MM.1S (cell line): Measurements from ENCODE around the gene AZI2.

Source experiments
- DNase-seq: peaks from one replicate; pipeline ENCODE4 v3.0.0-alpha.2; 2015
- H2AFZ ChIP-seq: fragments of 300-600 bp; sonication (generic); 2 replicates; pipeline ENCODE4 v1.6.0; 2016; ENCODE audit warnings: antibody characterized with exemption, low read length
- H3F3A ChIP-seq: fragments of 300-600 bp; sonication (generic); 2 replicates; pipeline ENCODE4 v1.6.1; 2016; ENCODE audit warnings: mild to moderate bottlenecking, antibody characterized with exemption, low read length, moderate library complexity, mixed read lengths; ENCODE audit not compliant: insufficient read depth
- H3K27ac ChIP-seq: fragments of 300-600 bp; sonication (generic); 2 replicates; pipeline ENCODE4 v1.5.1; 2016; ENCODE audit warnings: mild to moderate bottlenecking, low read length
- H3K27me3 ChIP-seq: fragments of 300-600 bp; sonication (generic); replicated peaks from 2 replicates; pipeline ENCODE4 v1.6.0; 2016; ENCODE audit warnings: low read length; ENCODE audit not compliant: insufficient read depth
- H3K36me3 ChIP-seq: fragments of 300-600 bp; sonication (generic); replicated peaks from 2 replicates; pipeline ENCODE4 v1.6.1; 2016; ENCODE audit warnings: mild to moderate bottlenecking, low read length, mixed read lengths; ENCODE audit not compliant: insufficient read depth
- H3K4me1 ChIP-seq: fragments of 300-600 bp; sonication (generic); 2 replicates; pipeline ENCODE4 v1.6.1; 2016; ENCODE audit warnings: low read length, mixed read lengths
- H3K4me2 ChIP-seq: fragments of 300-600 bp; sonication (generic); 2 replicates; pipeline ENCODE4 v1.6.0; 2016; ENCODE audit warnings: low read depth, low read length
- H3K4me3 ChIP-seq: fragments of 300-600 bp; sonication (generic); 2 replicates; pipeline ENCODE4 v1.5.1; 2016; ENCODE audit warnings: low read length, mixed read lengths
- H3K79me2 ChIP-seq: fragments of 300-600 bp; sonication (generic); 2 replicates; pipeline ENCODE4 v1.6.1; 2016; ENCODE audit warnings: mixed run types, low read length, mixed read lengths
- H3K9ac ChIP-seq: fragments of 300-600 bp; sonication (generic); 2 replicates; pipeline ENCODE4 v1.6.1; 2016; ENCODE audit warnings: low read length, mixed read lengths
- H3K9me2 ChIP-seq: fragments of 300-600 bp; sonication (generic); replicated peaks from 2 replicates; pipeline ENCODE4 v1.6.1; 2016; ENCODE audit warnings: mild to moderate bottlenecking, low read length, mixed read lengths; ENCODE audit not compliant: insufficient read depth
- H3K9me3 ChIP-seq: fragments of 300-600 bp; sonication (generic); replicated peaks from 2 replicates; pipeline ENCODE4 v1.6.1; 2016; ENCODE audit warnings: mild to moderate bottlenecking, low read length, mixed read lengths; ENCODE audit not compliant: insufficient read depth
- H4K20me1 ChIP-seq: fragments of 300-600 bp; sonication (generic); 2 replicates; pipeline ENCODE4 v1.6.1; 2016; ENCODE audit warnings: mild to moderate bottlenecking, low read length, moderate library complexity, mixed read lengths; ENCODE audit not compliant: insufficient read depth
- CTCF ChIP-seq: fragments of 300-600 bp; sonication (generic); IDR thresholded peaks from 2 replicates; pipeline ENCODE4 v1.5.1; 2016; ENCODE audit warnings: antibody characterized with exemption, low read length, mixed read lengths
- EZH2 ChIP-seq: fragments of 300-600 bp; sonication (generic); optimal IDR thresholded peaks from 2 replicates; pipeline ENCODE3; 2017; ENCODE audit warnings: low read depth, mild to moderate bottlenecking, antibody characterized with exemption, low read length, mixed read lengths
- EZH2phosphoT487 ChIP-seq: fragments of 300-600 bp; sonication (generic); IDR thresholded peaks from 2 replicates; pipeline ENCODE4 v1.6.1; 2018; ENCODE audit warnings: antibody characterized with exemption, low read length

The AZI2 gene

GRCh38 chr3:28317438-28318022 is 31.1 kb downstream of the AZI2 start:
- Histone ChIP-seq H2AFZ (no peak overlapping the region), H3K79me2 (no peaks in the 10 kb centered on the region), H4K20me1 (no peaks in the 10 kb centered on the region), H3K36me3 (no peaks in the 10 kb centered on the region), H3K27me3 (no peaks in the 10 kb centered on the region), H3K9me3 (no peaks in the 10 kb centered on the region), H3K4me3 (no peak overlapping the region), H3K27ac (no peak overlapping the region), H3K4me2 (no peak overlapping the region), H3K9ac (no peak overlapping the region), H3F3A (no peaks in the 10 kb centered on the region), H3K4me1 (no peaks in the 10 kb centered on the region), H3K9me2 (no peaks in the 10 kb centered on the region)
- peak; percentile 67 for TF ChIP-seq CTCF
- no peak for TF ChIP-seq EZH2phosphoT487
- peak; percentile 73 for DNase-seq

GRCh38 chr3:28316226-28316625 is 32.4 kb downstream of the AZI2 start:
- H3K27ac ChIP-seq, result no peak overlapping the region
- H3K9me3 ChIP-seq, result no peaks in the 10 kb centered on the region
- H3F3A ChIP-seq, result no peaks in the 10 kb centered on the region
- no peaks in the 10 kb centered on the region for H3K4me1 ChIP-seq
- H3K36me3 ChIP-seq, result no peaks in the 10 kb centered on the region
- H2AFZ ChIP-seq, result no peak overlapping the region
- TF ChIP-seq EZH2, result no peak
- TF ChIP-seq CTCF, result no peak
- no peak for TF ChIP-seq EZH2phosphoT487
- no peaks in the 10 kb centered on the region for H3K9me2 ChIP-seq
- H3K4me2 ChIP-seq, result no peak overlapping the region
- H3K4me3 ChIP-seq, result no peak overlapping the region
- H4K20me1 ChIP-seq, result no peaks in the 10 kb centered on the region
- no peaks in the 10 kb centered on the region for H3K79me2 ChIP-seq
- H3K27me3 ChIP-seq, result no peaks in the 10 kb centered on the region
- no peak overlapping the region for H3K9ac ChIP-seq
- no peak for DNase-seq

GRCh38 chr3:28315711-28316110 is 32.9 kb downstream of the AZI2 start:
- Histone ChIP-seq H3K9ac (no peak overlapping the region), H3K27ac (no peak overlapping the region), H3K79me2 (no peaks in the 10 kb centered on the region), H3K4me1 (no peaks in the 10 kb centered on the region), H3K4me2 (no peak overlapping the region), H3K9me2 (no peaks in the 10 kb centered on the region), H3K36me3 (no peaks in the 10 kb centered on the region), H4K20me1 (no peaks in the 10 kb centered on the region), H3F3A (no peaks in the 10 kb centered on the region), H2AFZ (no peak overlapping the region), H3K9me3 (no peaks in the 10 kb centered on the region), H3K27me3 (no peaks in the 10 kb centered on the region), H3K4me3 (no peak overlapping the region)
- no peak for TF ChIP-seq EZH2
- TF ChIP-seq EZH2phosphoT487, result no peak
- no peak for TF ChIP-seq CTCF
- no peak for DNase-seq
